ENCODE measurements around the gene USP53. TPM values are rescaled to one million over a fixed set of nuclear protein-coding genes. Genes with fewer than 3 reads are reported as not detected.

Gene USP53
- total and polyA plus RNA-seq, 10 of the 15 experiments (the other 5 are each of a cell fraction or from before 2014, with no cell fraction given), result 0.23 to 4.0 (median 2.7) TPM

DNA sequence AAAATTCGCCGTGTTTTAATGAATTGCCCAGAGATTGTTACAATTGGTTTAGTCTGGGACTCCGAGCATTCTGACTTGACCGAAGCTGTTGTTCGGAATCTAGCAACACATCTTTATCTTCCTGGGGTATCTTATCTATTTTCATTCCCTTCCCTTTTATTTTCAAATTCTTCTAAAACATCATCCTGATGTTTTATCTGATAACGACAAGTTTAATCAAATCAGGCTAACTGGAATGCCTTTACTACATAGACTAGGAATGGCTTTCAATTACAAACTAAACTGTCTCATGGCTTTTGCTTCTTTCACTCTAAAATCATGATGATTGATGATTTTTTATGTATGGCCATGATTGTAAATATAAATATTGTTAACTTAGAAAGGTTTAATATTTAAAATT, 48.0 kb downstream of the USP53 start:
- H4K20me1 ChIP-seq (ENCODE audit: control insufficient read depth, insufficient read depth), result no peaks in the 10 kb centered on the region
- POLR2A ChIA-PET, result interaction anchor here (0.9 kb wide), 1 partner anchor 39 kb away, joined by 4 read pairs; no protein-coding TSS in a partner anchor
- no peak overlapping the region for H3K4me3 ChIP-seq
- in situ Hi-C loops (cut with MboI) (no loop called here), intact Hi-C loops (cut with micrococcal nuclease; ENCODE audit: unreplicated experiment) (no loop called here)
- DNase-seq (ENCODE audit: low read depth, low spot score), result no peak
- H3K36me3 ChIP-seq (ENCODE audit: control insufficient read depth in 2 of 2, insufficient read depth in 2 of 2, low read length in 1 of 2), result no peaks in the 10 kb centered on the region
- H3K27me3 ChIP-seq (replicated peaks in 1 of 2; ENCODE audit: control insufficient read depth in 2 of 2, insufficient read depth in 2 of 2, low read length in 1 of 2), result no peaks in the 10 kb centered on the region
- no peaks in the 10 kb centered on the region for H3K9me3 ChIP-seq (replicated peaks; ENCODE audit: control insufficient read depth, insufficient read depth, low read length)
- no peak overlapping the region for H3K27ac ChIP-seq (ENCODE audit: control insufficient read depth, insufficient read depth)
- no TSS peak for BruUV-seq (replicated peaks)
- CTCF ChIA-PET, result no interaction called here
- H3K79me2 ChIP-seq (ENCODE audit: control insufficient read depth, insufficient read depth, low read length), result no peaks in the 10 kb centered on the region
- SMC1A ChIA-PET (ENCODE audit: uncharacterized antibody, unreplicated experiment), result interaction anchor here (1.6 kb wide), 1 partner anchor 9 kb away, joined by 4 read pairs; no protein-coding TSS in a partner anchor
- no peak for TF ChIP-seq FOXM1 (IDR thresholded peaks at IDR 0.05; ENCODE audit: low read depth, low read length)
- TF ChIP-seq ZSCAN29 (IDR thresholded peaks at IDR 0.05), result no peak
- no peak for TF ChIP-seq HCFC1 (IDR thresholded peaks at IDR 0.05; ENCODE audit: low read length)
- TF ChIP-seq ZNF384 (IDR thresholded peaks at IDR 0.05; ENCODE audit: borderline replicate concordance, low read depth, low read length), result no peak
- TF ChIP-seq NRF1 (conservative IDR thresholded peaks at IDR 0.05; ENCODE audit: low read depth, low read length), result no peak
- no peak for TF ChIP-seq NR2C1 (IDR thresholded peaks at IDR 0.05)
- no peak for TF ChIP-seq KAT2A (conservative IDR thresholded peaks at IDR 0.05; ENCODE audit: control insufficient read depth, low read depth, low read length)
- TF ChIP-seq HDAC6 (IDR thresholded peaks at IDR 0.05; ENCODE audit: unreplicated experiment), result no peak
- TF ChIP-seq MXI1 (IDR thresholded peaks at IDR 0.05; ENCODE audit: low read depth, low read length), result no peak
- TF ChIP-seq, protein P1, sequence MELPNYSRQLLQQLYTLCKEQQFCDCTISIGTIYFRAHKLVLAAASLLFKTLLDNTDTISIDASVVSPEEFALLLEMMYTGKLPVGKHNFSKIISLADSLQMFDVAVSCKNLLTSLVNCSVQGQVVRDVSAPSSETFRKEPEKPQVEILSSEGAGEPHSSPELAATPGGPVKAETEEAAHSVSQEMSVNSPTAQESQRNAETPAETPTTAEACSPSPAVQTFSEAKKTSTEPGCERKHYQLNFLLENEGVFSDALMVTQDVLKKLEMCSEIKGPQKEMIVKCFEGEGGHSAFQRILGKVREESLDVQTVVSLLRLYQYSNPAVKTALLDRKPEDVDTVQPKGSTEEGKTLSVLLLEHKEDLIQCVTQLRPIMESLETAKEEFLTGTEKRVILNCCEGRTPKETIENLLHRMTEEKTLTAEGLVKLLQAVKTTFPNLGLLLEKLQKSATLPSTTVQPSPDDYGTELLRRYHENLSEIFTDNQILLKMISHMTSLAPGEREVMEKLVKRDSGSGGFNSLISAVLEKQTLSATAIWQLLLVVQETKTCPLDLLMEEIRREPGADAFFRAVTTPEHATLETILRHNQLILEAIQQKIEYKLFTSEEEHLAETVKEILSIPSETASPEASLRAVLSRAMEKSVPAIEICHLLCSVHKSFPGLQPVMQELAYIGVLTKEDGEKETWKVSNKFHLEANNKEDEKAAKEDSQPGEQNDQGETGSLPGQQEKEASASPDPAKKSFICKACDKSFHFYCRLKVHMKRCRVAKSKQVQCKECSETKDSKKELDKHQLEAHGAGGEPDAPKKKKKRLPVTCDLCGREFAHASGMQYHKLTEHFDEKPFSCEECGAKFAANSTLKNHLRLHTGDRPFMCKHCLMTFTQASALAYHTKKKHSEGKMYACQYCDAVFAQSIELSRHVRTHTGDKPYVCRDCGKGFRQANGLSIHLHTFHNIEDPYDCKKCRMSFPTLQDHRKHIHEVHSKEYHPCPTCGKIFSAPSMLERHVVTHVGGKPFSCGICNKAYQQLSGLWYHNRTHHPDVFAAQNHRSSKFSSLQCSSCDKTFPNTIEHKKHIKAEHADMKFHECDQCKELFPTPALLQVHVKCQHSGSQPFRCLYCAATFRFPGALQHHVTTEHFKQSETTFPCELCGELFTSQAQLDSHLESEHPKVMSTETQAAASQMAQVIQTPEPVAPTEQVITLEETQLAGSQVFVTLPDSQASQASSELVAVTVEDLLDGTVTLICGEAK (IDR thresholded peaks at IDR 0.05; ENCODE audit: borderline replicate concordance), result no peak
- ATAC-seq, result no peak
- H3K4me1 ChIP-seq (ENCODE audit: control insufficient read depth, insufficient read depth, low read length), result no peaks in the 10 kb centered on the region
- no peak overlapping the region for H3K4me2 ChIP-seq (ENCODE audit: control insufficient read depth, insufficient read depth)
- no peak overlapping the region for H3K9ac ChIP-seq (ENCODE audit: control insufficient read depth, insufficient read depth, low read length)
- RAD21 ChIA-PET (ENCODE audit: unreplicated experiment), result no interaction called here
- H2AFZ ChIP-seq (ENCODE audit: control insufficient read depth, low read depth, low read length), result no peak overlapping the region
- FAIRE-seq, result no peak
- WGBS (ENCODE audit: insufficient coverage, insufficient replicate concordance, low lambda C conversion rate, missing lambda C conversion rate), result 96% methylated on average over 6 of the region's 6 CpGs

All from GM12878 (cell line).